ENCODE measurements around the gene SASH1.

GRCh38 chr6:148565930-148566663 lies 223.5 kb downstream of the SASH1 start:
- TF ChIP-seq CTCF (conservative IDR thresholded peaks at IDR 0.05 in 1 of 2, IDR thresholded peaks at IDR 0.05 in 1 of 2; ENCODE audit: extremely low read depth in 1 of 2, insufficient read depth in 1 of 2, low read depth in 1 of 2, low read length in 2 of 2) (no peak), EZH2 (IDR thresholded peaks at IDR 0.05; ENCODE audit: borderline replicate concordance, low read length) (no peak)

Measured in mammary epithelial cell (primary cell).